GM12878 (cell line): Measurements from ENCODE around the gene AKAP13. TPM values are rescaled to one million over a fixed set of nuclear protein-coding genes. Genes with fewer than 3 reads are reported as not detected.

Experiments used
- CBX5 ChIP-seq: sonication (generic); IDR thresholded peaks from 2 replicates; pipeline ENCODE4 v1.6.1; 2016; ENCODE audit warnings: low read depth, moderate library complexity, mild to moderate bottlenecking, inconsistent platforms
- CEBPZ ChIP-seq: fragments of 150-350 bp; IDR thresholded peaks from 2 replicates; pipeline ENCODE4 v1.6.1; 2016; ENCODE audit warnings: low read depth, low read length
- CHD4 ChIP-seq: fragments of 200-600 bp; sonication (generic); IDR thresholded peaks from 2 replicates; pipeline ENCODE4 v1.6.1; 2016; ENCODE audit warnings: mild to moderate bottlenecking
- DPF2 ChIP-seq: fragments of 450-650 bp; IDR thresholded peaks from 2 replicates; pipeline ENCODE4 v1.6.1; 2017; ENCODE audit warnings: mild to moderate bottlenecking
- E4F1 ChIP-seq: fragments of 450-650 bp; IDR thresholded peaks from 2 replicates; pipeline ENCODE4 v1.6.1; 2018; ENCODE audit warnings: borderline replicate concordance, mild to moderate bottlenecking; ENCODE audit not compliant: partially characterized antibody
- IRF4 ChIP-seq: IDR thresholded peaks from 2 replicates; pipeline ENCODE4 v1.6.1; 2011; ENCODE audit warnings: low read depth, low read length
- IRF5 ChIP-seq: fragments of 450-650 bp; IDR thresholded peaks from 2 replicates; pipeline ENCODE4 v1.6.1; 2017; ENCODE audit warnings: borderline replicate concordance
- KAT2A ChIP-seq: conservative IDR thresholded peaks from 2 replicates; pipeline ENCODE4 v1.6.1; 2011; ENCODE audit warnings: low read depth, low read length; ENCODE audit not compliant: control insufficient read depth
- KDM1A ChIP-seq: fragments of 200-600 bp; sonication (generic); IDR thresholded peaks from 2 replicates; pipeline ENCODE4 v1.6.1; 2016; ENCODE audit warnings: borderline replicate concordance
- MTA3 ChIP-seq: IDR thresholded peaks from 2 replicates; pipeline ENCODE4 v1.6.1; 2012; ENCODE audit warnings: low read length, inconsistent platforms, borderline replicate concordance
- NFYB ChIP-seq: IDR thresholded peaks from 2 replicates; pipeline ENCODE4 v1.6.1; 2011; ENCODE audit warnings: low read depth, mild to moderate bottlenecking, low read length, improper control_type of control experiment, moderate library complexity; ENCODE audit not compliant: insufficient read depth
- NR2C1 ChIP-seq: fragments of 450-650 bp; IDR thresholded peaks from 2 replicates; pipeline ENCODE4 v1.6.1; 2017; ENCODE audit warnings: antibody characterized with exemption, mild to moderate bottlenecking, moderate library complexity
- SMAD5 ChIP-seq: IDR thresholded peaks from 2 replicates; pipeline ENCODE4 v1.6.1; 2016; ENCODE audit warnings: antibody characterized with exemption, low read depth
- STAT1 ChIP-seq: fragments of 450-650 bp; conservative IDR thresholded peaks from 2 replicates; pipeline ENCODE4 v1.6.1; 2014; ENCODE audit warnings: antibody characterized with exemption, mild to moderate bottlenecking
- SUZ12 ChIP-seq: fragments of 200-600 bp; sonication (generic); IDR thresholded peaks from one replicate; pipeline ENCODE4 v1.6.1; 2018; ENCODE audit warnings: antibody characterized with exemption, mild to moderate bottlenecking; ENCODE audit not compliant: unreplicated experiment
- TCF3 ChIP-seq: IDR thresholded peaks from 2 replicates; pipeline ENCODE4 v1.6.1; 2012; ENCODE audit warnings: low read depth, mild to moderate bottlenecking, low read length, borderline replicate concordance; ENCODE audit not compliant: insufficient read depth
- WRNIP1 ChIP-seq: IDR thresholded peaks from 2 replicates; pipeline ENCODE4 v1.6.1; 2011; ENCODE audit warnings: low read depth, low read length, improper control_type of control experiment, borderline replicate concordance
- ZBTB4 ChIP-seq: fragments of 450-650 bp; formaldehyde crosslinking; IDR thresholded peaks from 2 replicates; pipeline ENCODE4 v1.4.0; 2022; ENCODE audit warnings: mild to moderate bottlenecking, moderate library complexity
- ZNF217 ChIP-seq: fragments of 450-650 bp; IDR thresholded peaks from 2 replicates; pipeline ENCODE4 v1.6.1; 2017; ENCODE audit warnings: antibody characterized with exemption, mild to moderate bottlenecking
- polyA plus RNA-seq, 11 experiments: library from polyadenylated mRNA; depleted of rRNA in 4 of 11; unstranded in 6 of 11; stranded (reverse) in 5 of 11; fragments of >200 nt; fragmentation: Nextera tagmentation in 4 of 11; fragmentation: Illumina TruSeq in 1 of 11; extraction: Ambion mirVana in 4 of 11; extraction: Trizol in 1 of 11; gene quantifications; 1 replicate in 1 of 11; 2 replicates in 10 of 11; pipeline versions ENCODE4 v1.2.1 to v1.2.3, GENCODE V29; 2011 to 2016; ENCODE audit warnings: inconsistent platforms in 2 of 11, missing spikeins in 2 of 11, low read depth in 1 of 11
- total RNA-seq, 4 experiments: library from RNA; depleted of rRNA in 3 of 4; stranded (reverse); fragments of >200 nt in 3 of 4; fragmentation: Illumina TruSeq in 1 of 4; extraction: Trizol in 1 of 4; gene quantifications; 2 replicates each; pipeline versions ENCODE4 v1.2.1 to v1.2.3, GENCODE V29; 2013 to 2021

Gene AKAP13
- total and polyA plus RNA-seq, 10 of the 15 experiments (the other 5 are each of a cell fraction or from before 2014, with no cell fraction given), result 14.4 to 74.9 (median 55.1) TPM

- 0 out of 2 replicates have a peak, but pooled peaks have one; percentile 4 for TF ChIP-seq CEBPZ
- TF ChIP-seq ZNF217, result peak; percentile 71
- no peak for TF ChIP-seq IRF5
- no peak for TF ChIP-seq SUZ12
- 0 out of 2 replicates have a peak, but pooled peaks have one; percentile 52 for TF ChIP-seq NFYB
- no peak for TF ChIP-seq NR2C1
- TF ChIP-seq KAT2A, result no peak
- no peak for TF ChIP-seq WRNIP1
- TF ChIP-seq DPF2, result peak; percentile 66
- TF ChIP-seq ZBTB4 (CRISPR knock-in tag), result no peak
- TF ChIP-seq KDM1A, result no peak
- TF ChIP-seq CBX5, result no peak
- no peak for TF ChIP-seq STAT1
- TF ChIP-seq MTA3, result no peak; the same call in 1 of the 2 replicates
- TF ChIP-seq E4F1, result no peak
- TF ChIP-seq CHD4, result no peak
- TF ChIP-seq TCF3, result no peak
- TF ChIP-seq IRF4, result no peak; the same call in 1 of the 2 replicates
- TF ChIP-seq SMAD5, result no peak
Measured at GRCh38 chr15:85583923-85584390, 203.6 kb downstream of the AKAP13 start (continued).
